T-cell (primary cell): Measurements from ENCODE around the gene RNF180. TPM values are rescaled to one million over a fixed set of nuclear protein-coding genes. Genes with fewer than 3 reads are reported as not detected.

Experiments used
- ATAC-seq, 4 experiments: fragments of 200-7000 bp in 3 of 4; fragments of 150-1000 bp in 1 of 4; cut with Tn5 transposase; replicated peaks in 1 of 4; 1 replicate in 3 of 4; 2 replicates in 1 of 4; pipeline ENCODE4 v1.10.0; 2021; ENCODE audit warnings: moderate library complexity in 3 of 4, mild to moderate bottlenecking in 2 of 4, moderate number of reproducible peaks in 1 of 4
- CTCF ChIA-PET, 2 donors: fragments of 300-600 bp; sonication (Branson Sonifier 250); formaldehyde crosslinking; loops; one replicate each; lab custom pipeline; 2022; ENCODE audit warnings: antibody characterized with exemption in 2 of 2; lab: Charles Lee
- POLR2A ChIA-PET, 2 donors: fragments of 300-600 bp; sonication (Branson Sonifier 250); formaldehyde crosslinking; loops; one replicate each; lab custom pipeline; 2022; ENCODE audit warnings: antibody characterized with exemption in 2 of 2; lab: Charles Lee
- DNase-seq, 35 experiments: peaks; one replicate each; pipeline versions ENCODE4 v3.0.0 to v3.0.0-alpha.2; 2013 to 2023
- H3K27ac ChIP-seq: one replicate; pipeline ENCODE4 v1.5.1; 2013; ENCODE audit warnings: low read length
- H3K27me3 ChIP-seq, 2 experiments: replicated peaks in 1 of 2; 1 replicate in 1 of 2; 2 replicates in 1 of 2; pipeline versions ENCODE4 v1.6.1 to v1.7.0; 2013; ENCODE audit warnings: low read length in 1 of 2, mixed read lengths in 1 of 2; ENCODE audit not compliant: control insufficient read depth in 2 of 2, insufficient read depth in 2 of 2; ENCODE audit errors: extremely low read depth in 1 of 2
- H3K36me3 ChIP-seq, 2 donors: 1 replicate in 1 of 2; 2 replicates in 1 of 2; pipeline versions ENCODE4 v1.6.1 to v1.7.0; 2013; ENCODE audit warnings: low read length in 1 of 2; ENCODE audit not compliant: control insufficient read depth in 2 of 2, insufficient read depth in 1 of 2; ENCODE audit errors: extremely low read depth in 1 of 2
- H3K4me1 ChIP-seq, 2 experiments: 1 replicate in 1 of 2; 2 replicates in 1 of 2; pipeline versions ENCODE4 v1.6.1 to v1.7.0; 2013; ENCODE audit warnings: low read length in 2 of 2, mixed read lengths in 1 of 2; ENCODE audit not compliant: insufficient read depth in 2 of 2, control insufficient read depth in 1 of 2; ENCODE audit errors: extremely low read depth in 1 of 2
- H3K4me3 ChIP-seq, 2 donors: 1 replicate in 1 of 2; 2 replicates in 1 of 2; pipeline versions ENCODE4 v1.5.1 to v1.7.0; 2013; ENCODE audit warnings: mild to moderate bottlenecking in 2 of 2, low read length in 1 of 2, moderate library complexity in 1 of 2; ENCODE audit not compliant: control insufficient read depth in 1 of 2; ENCODE audit errors: extremely low read depth in 1 of 2
- H3K9me3 ChIP-seq: 2 replicates; pipeline ENCODE4 v1.7.0; 2013
- H3K27ac Mint-ChIP-seq, 2 donors: one replicate each; pipeline ENCODE4 v1.8.0; 2020 to 2021; ENCODE audit warnings: mild to moderate bottlenecking in 2 of 2, mixed read lengths in 2 of 2
- H3K27me3 Mint-ChIP-seq, 2 donors: one replicate each; pipeline ENCODE4 v1.8.0; 2021 to 2022; ENCODE audit warnings: mixed read lengths in 2 of 2
- H3K36me3 Mint-ChIP-seq: one replicate; pipeline ENCODE4 v1.8.0; 2021; ENCODE audit warnings: mixed read lengths
- H3K4me1 Mint-ChIP-seq, 3 donors: one replicate each; pipeline ENCODE4 v1.8.0; 2020 to 2022; ENCODE audit warnings: mixed read lengths in 3 of 3, mild to moderate bottlenecking in 1 of 3
- H3K4me3 Mint-ChIP-seq, 3 donors: one replicate each; pipeline ENCODE4 v1.8.0; 2020 to 2022; ENCODE audit warnings: mild to moderate bottlenecking in 3 of 3, mixed read lengths in 3 of 3, moderate library complexity in 3 of 3
- H3K9me3 Mint-ChIP-seq, 3 donors: one replicate each; pipeline ENCODE4 v1.8.0; 2020 to 2022; ENCODE audit warnings: mixed read lengths in 3 of 3
- WGBS: methylation state at CpG from one replicate; pipeline ENCODE4 v1.1.5; 2013; ENCODE audit warnings: missing lambda C conversion rate; ENCODE audit not compliant: insufficient coverage; 5-methylcytosine and 5-hydroxymethylcytosine counted together
- total RNA-seq, 35 experiments: library from RNA in 6 of 35; stranded (reverse) in 6 of 35; fragments of 120-200 nt in 1 of 35; gene quantifications; one replicate each; pipeline versions ENCODE4 v1.2.1 to v1.2.4 and lab custom pipeline; 2013 to 2026

RNF180 gene
- total RNA-seq, 5 donors from 2014 or later (not counting 1 experiment from before 2014, with no cell fraction given): not detected

- DNase-seq (no peak), ATAC-seq (no peak)
- ChIA-PET CTCF (no interaction called here), POLR2A (no interaction called here)
- Histone ChIP-seq H3K36me3 (no peaks in the 10 kb centered on the region), H3K27ac (no peak overlapping the region), H3K9me3 (no peaks in the 10 kb centered on the region), H3K4me3 (no peak overlapping the region), H3K27me3 (peaks cover 0 to 3% of the 10 kb centered on the region in 2 experiments), H3K4me1 (no peaks in the 10 kb centered on the region)
- Mint-ChIP-seq H3K4me1 (no peaks in the 10 kb centered on the region), H3K36me3 (no peaks in the 10 kb centered on the region), H3K27ac (no peak overlapping the region), H3K4me3 (no peak overlapping the region), H3K9me3 (peaks cover 0 to 5% (median 0%) of the 10 kb centered on the region in 3 donors), H3K27me3 (no peaks in the 10 kb centered on the region)
- WGBS: 70% methylated on average over 2 of the region's 4 CpGs
Observed at GRCh38 chr5:64145216-64145895, 20.3 kb upstream of the RNF180 start.

GRCh38 chr5:64147379-64147778, 18.3 kb upstream of the RNF180 start:
- Mint-ChIP-seq H3K9me3 (peaks cover 0 to 2% (median 0%) of the 10 kb centered on the region in 3 donors), H3K4me3 (no peak overlapping the region), H3K4me1 (no peaks in the 10 kb centered on the region), H3K36me3 (no peaks in the 10 kb centered on the region), H3K27ac (no peak overlapping the region), H3K27me3 (no peaks in the 10 kb centered on the region)
- Histone ChIP-seq H3K9me3 (no peaks in the 10 kb centered on the region), H3K4me3 (no peak overlapping the region), H3K4me1 (no peaks in the 10 kb centered on the region), H3K27me3 (peaks cover 0 to 3% of the 10 kb centered on the region in 2 experiments), H3K36me3 (no peaks in the 10 kb centered on the region), H3K27ac (no peak overlapping the region)
- CTCF ChIA-PET: no interaction called here
- ATAC-seq (no peak), DNase-seq (no peak)
- POLR2A ChIA-PET: no interaction called here
- 100% methylated on average over 2 of the region's 2 CpGs for WGBS

- no peaks in the 10 kb centered on the region for H3K36me3 Mint-ChIP-seq
- 17% methylated on average over 5 of the region's 7 CpGs for WGBS
- Histone ChIP-seq H3K4me3 (no peak overlapping the region), H3K9me3 (no peaks in the 10 kb centered on the region), H3K36me3 (no peaks in the 10 kb centered on the region), H3K4me1 (no peaks in the 10 kb centered on the region), H3K27me3 (peaks cover 0 to 3% of the 10 kb centered on the region in 2 experiments), H3K27ac (no peak overlapping the region)
- H3K4me1 Mint-ChIP-seq: no peaks in the 10 kb centered on the region
- H3K4me3 Mint-ChIP-seq: no peak overlapping the region
- DNase-seq (no peak), ATAC-seq (no peak)
- H3K27ac Mint-ChIP-seq: no peak overlapping the region
- POLR2A ChIA-PET: no interaction called here
- no peaks in the 10 kb centered on the region for H3K27me3 Mint-ChIP-seq
- H3K9me3 Mint-ChIP-seq: peaks cover 0 to 5% (median 0%) of the 10 kb centered on the region in 3 donors
- CTCF ChIA-PET: no interaction called here
Observed at GRCh38 chr5:64147849-64148441, 17.7 kb upstream of the RNF180 start.

DNA sequence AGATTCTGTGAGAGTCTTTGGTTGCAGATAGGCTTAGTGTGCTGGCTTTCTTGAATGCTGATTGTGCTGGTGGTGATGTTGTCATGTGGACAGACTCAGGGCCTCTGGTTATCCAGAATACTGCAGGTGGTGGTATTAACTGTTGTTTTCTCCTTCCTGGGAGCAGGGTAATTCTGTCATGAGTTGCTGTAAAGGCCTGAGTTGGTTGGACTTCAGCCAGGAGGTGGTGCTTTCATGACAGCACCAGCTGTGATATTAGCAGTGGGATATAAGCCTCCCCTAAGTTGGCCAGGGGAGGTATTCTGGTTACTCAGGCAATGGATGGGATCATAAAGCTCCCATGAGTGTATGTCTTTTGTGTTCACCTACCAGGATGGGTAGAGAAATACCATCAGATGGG, 16.4 kb upstream of the RNF180 start:
- CTCF ChIA-PET: no interaction called here
- H3K9me3 ChIP-seq: no peaks in the 10 kb centered on the region

DNA sequence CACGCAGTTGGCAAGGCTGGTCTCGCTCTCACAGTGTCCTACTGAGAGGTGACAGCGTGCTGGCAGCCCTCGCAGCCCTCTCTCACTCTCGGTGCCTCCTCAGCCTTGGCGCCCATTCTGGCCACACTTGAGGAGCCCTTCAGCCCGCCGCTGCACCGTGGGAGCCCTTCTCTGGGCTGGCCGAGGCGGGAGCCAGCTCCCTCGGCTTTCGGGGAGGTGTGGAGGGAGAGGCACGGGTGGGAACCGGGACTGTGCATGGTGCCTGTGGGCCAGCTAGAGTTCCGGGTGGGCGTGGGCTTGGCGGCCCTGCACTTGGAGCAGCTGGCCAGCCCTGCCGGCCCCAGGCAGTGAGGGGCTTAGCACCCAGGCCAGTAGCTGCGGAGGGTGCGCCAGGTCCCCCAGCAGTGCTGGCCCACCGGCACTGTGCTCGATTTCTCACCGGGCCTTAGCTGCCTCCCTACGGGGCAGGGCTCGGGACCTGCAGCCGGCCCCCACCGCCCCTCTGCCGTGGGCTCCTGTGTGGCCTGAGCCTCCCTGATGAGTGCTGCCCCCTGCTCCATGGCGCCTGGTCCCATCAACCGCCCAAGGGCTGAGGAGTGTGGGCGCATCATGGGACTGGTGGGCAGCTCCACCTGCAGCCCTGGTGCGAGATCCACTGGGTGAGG, 15.7 kb upstream of the RNF180 start:
- Mint-ChIP-seq H3K4me1 (no peaks in the 10 kb centered on the region), H3K36me3 (no peaks in the 10 kb centered on the region), H3K9me3 (peaks cover 4 to 18% (median 10%) of the 10 kb centered on the region in 3 donors), H3K27me3 (no peaks in the 10 kb centered on the region), H3K27ac (no peak overlapping the region), H3K4me3 (no peak overlapping the region)
- no peaks in the 10 kb centered on the region for H3K4me1 ChIP-seq
- 93% methylated on average over 31 of the region's 33 CpGs for WGBS
- H3K4me3 ChIP-seq: no peak overlapping the region
- H3K36me3 ChIP-seq: no peaks in the 10 kb centered on the region
- no peak for ATAC-seq
- H3K27ac ChIP-seq: no peak overlapping the region
- ChIA-PET POLR2A (no interaction called here), CTCF (no interaction called here)
- DNase-seq: no peak
- no peaks in the 10 kb centered on the region for H3K9me3 ChIP-seq
- peaks cover 0 to 3% of the 10 kb centered on the region in 2 experiments for H3K27me3 ChIP-seq

More for the DNA sequence above, 16.4 kb upstream of the RNF180 start:
- H3K27me3 Mint-ChIP-seq: no peaks in the 10 kb centered on the region
- H3K4me1 Mint-ChIP-seq: no peaks in the 10 kb centered on the region
- DNase-seq (no peak), ATAC-seq (no peak)
- Histone ChIP-seq H3K4me3 (no peak overlapping the region), H3K36me3 (no peaks in the 10 kb centered on the region), H3K27me3 (peaks cover 0 to 3% of the 10 kb centered on the region in 2 experiments), H3K27ac (no peak overlapping the region), H3K4me1 (no peaks in the 10 kb centered on the region)
- POLR2A ChIA-PET: no interaction called here
- peaks cover 4 to 13% (median 6%) of the 10 kb centered on the region in 3 donors for H3K9me3 Mint-ChIP-seq
- no peaks in the 10 kb centered on the region for H3K36me3 Mint-ChIP-seq
- no peak overlapping the region for H3K4me3 Mint-ChIP-seq
- no peak overlapping the region for H3K27ac Mint-ChIP-seq

DNA sequence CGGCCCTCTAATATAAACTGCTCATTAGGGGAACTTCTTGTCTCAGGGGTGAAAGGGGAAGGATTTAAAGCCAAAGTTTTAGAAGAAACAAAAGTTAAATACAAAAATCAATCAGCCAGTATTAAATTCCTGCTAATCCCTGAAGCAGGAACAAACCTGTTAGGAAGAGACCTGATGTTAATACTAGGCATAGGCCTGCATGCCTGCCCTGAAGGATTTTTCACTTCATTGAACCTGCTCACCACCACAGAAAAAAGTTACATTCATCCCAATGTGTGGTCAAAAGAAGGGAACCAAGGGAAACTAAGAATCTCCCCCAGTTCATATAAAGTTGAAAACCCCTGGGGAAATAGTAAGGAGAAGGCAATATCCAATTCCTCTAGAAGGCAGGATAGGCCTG, 9.4 kb upstream of the RNF180 start:
- no peak for ATAC-seq
- H3K4me1 ChIP-seq: no peaks in the 10 kb centered on the region
- WGBS: no CpG with 5 or more reads among the region's 1 CpG

More for the DNA sequence above, 9.4 kb upstream of the RNF180 start:
- Histone ChIP-seq H3K36me3 (no peaks in the 10 kb centered on the region), H3K9me3 (no peaks in the 10 kb centered on the region), H3K27me3 (no peaks in the 10 kb centered on the region), H3K27ac (no peak overlapping the region), H3K4me3 (no peak overlapping the region)
- Mint-ChIP-seq H3K4me1 (no peaks in the 10 kb centered on the region), H3K4me3 (no peak overlapping the region), H3K27me3 (no peaks in the 10 kb centered on the region), H3K9me3 (peaks cover 4 to 30% (median 23%) of the 10 kb centered on the region in 3 donors), H3K27ac (no peak overlapping the region), H3K36me3 (no peaks in the 10 kb centered on the region)
- ChIA-PET POLR2A (no interaction called here), CTCF (no interaction called here)
- no peak for DNase-seq
